Measurements from ENCODE around the gene ZFX. TPM values are rescaled to one million over a fixed set of nuclear protein-coding genes. Genes with fewer than 3 reads are reported as not detected.

The ZFX gene
- total and polyA plus RNA-seq, 7 donors = 3.8 to 72.3 (median 55.4) TPM

DNA sequence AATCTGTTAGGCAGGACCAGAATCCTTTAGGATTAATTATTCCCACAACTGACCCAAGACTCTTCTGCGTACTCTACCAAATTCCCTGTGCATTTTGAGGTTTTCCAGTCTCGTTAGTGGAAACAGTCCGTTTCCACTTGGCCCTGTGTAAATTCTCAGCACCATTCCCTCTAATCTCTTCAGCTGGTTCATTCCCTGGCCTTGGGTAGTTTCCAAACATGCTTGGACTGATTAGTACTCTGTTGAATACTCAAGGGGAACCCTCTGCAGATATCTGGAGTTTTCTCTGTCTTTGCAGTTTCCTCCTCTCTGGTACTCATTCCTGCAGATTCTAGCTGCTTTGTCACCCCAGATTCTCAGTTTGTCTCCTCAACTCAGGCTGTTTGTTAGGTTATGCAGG lies 80.4 kb downstream of the ZFX start:
- no peak overlapping the region for H3K27ac ChIP-seq
- H3K27me3 ChIP-seq (ENCODE audit: insufficient read depth in 3 of 3, low read length in 2 of 3) = no peaks in the 10 kb centered on the region
- H3K9me3 ChIP-seq = no peaks in the 10 kb centered on the region
- 27 to 44% (median 39%) methylated on average over 3 of the region's 3 CpGs for WGBS, 3 donors
- no peak overlapping the region for H3K4me3 ChIP-seq
- H3K4me1 ChIP-seq = no peaks in the 10 kb centered on the region
- no peaks in the 10 kb centered on the region for H3K36me3 ChIP-seq (ENCODE audit: insufficient read depth in 1 of 2, low read depth in 1 of 2)
- ATAC-seq = no peak
- intact Hi-C loops (cut with DNase I) = no loop called here
- DNase-seq = no peak
- TF ChIP-seq, protein P1, sequence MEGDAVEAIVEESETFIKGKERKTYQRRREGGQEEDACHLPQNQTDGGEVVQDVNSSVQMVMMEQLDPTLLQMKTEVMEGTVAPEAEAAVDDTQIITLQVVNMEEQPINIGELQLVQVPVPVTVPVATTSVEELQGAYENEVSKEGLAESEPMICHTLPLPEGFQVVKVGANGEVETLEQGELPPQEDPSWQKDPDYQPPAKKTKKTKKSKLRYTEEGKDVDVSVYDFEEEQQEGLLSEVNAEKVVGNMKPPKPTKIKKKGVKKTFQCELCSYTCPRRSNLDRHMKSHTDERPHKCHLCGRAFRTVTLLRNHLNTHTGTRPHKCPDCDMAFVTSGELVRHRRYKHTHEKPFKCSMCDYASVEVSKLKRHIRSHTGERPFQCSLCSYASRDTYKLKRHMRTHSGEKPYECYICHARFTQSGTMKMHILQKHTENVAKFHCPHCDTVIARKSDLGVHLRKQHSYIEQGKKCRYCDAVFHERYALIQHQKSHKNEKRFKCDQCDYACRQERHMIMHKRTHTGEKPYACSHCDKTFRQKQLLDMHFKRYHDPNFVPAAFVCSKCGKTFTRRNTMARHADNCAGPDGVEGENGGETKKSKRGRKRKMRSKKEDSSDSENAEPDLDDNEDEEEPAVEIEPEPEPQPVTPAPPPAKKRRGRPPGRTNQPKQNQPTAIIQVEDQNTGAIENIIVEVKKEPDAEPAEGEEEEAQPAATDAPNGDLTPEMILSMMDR (IDR thresholded peaks at IDR 0.05) = no peak

DNA sequence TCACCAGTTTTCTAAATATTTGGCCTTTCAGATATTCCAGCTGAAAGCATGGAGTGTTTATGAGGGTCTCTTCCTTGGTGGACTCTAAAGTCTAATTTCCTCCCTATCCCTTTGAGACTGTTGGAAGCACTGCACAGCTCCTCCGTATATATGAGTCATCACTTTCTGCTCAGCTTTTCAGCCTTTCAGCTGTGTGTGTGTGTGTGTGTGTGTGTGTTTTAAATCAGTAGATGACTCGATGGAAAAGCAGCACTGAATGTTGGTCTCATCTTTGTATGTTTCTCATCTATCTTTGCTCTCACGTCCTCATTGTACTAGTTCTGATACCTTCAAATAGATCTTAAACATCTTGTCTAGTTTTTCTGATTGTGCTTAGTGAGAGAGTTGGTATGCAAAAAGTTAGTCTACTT lies 81.6 kb downstream of the ZFX start:
- Histone ChIP-seq H3K27me3 (ENCODE audit: insufficient read depth in 3 of 3, low read length in 2 of 3) (no peaks in the 10 kb centered on the region), H3K27ac (no peak overlapping the region), H3K4me3 (no peak overlapping the region), H3K36me3 (ENCODE audit: insufficient read depth in 1 of 2, low read depth in 1 of 2) (no peaks in the 10 kb centered on the region), H3K4me1 (no peaks in the 10 kb centered on the region), H3K9me3 (no peaks in the 10 kb centered on the region)
- TF ChIP-seq, protein P1 (IDR thresholded peaks at IDR 0.05) = no peak
- WGBS, 3 donors = 22 to 47% (median 25%) methylated on average over 3 of the region's 3 CpGs
- ATAC-seq (peak in 1 of 4 donors; percentile 30), DNase-seq (no peak)
- intact Hi-C loops (cut with DNase I) = no loop called here

DNA sequence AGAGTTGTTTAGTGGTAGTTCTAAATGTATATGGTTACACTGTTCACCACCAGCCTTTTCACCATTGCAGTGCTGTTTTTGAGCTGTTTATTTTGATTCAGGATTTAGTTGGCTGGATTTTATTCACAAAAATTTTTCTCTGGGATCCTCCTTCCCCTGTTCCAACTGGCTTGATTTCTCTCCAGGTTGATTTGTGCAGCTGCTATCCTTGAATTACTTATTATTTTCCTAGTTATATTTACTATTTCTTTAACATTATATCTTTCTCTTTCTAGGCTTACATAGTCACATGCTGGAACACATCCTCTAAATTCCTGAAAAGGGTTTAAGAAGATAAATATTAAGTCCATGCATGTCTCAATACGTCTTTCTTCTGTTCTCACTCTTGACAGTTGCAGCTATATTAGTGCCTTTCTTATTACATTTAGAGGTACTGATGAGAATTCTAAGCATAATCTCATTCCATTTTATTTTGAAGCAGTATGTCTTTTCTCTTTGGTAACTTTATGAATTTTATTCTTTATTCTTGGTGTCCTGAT lies 82.2 kb downstream of the ZFX start:
- WGBS, 3 donors = 39 to 57% (median 40%) methylated on average over 1 of the region's 1 CpG
- TF ChIP-seq, protein P1 (IDR thresholded peaks at IDR 0.05) = no peak
- Histone ChIP-seq H3K4me1 (no peaks in the 10 kb centered on the region), H3K27ac (no peak overlapping the region), H3K27me3 (ENCODE audit: insufficient read depth in 3 of 3, low read length in 2 of 3) (no peaks in the 10 kb centered on the region), H3K9me3 (no peaks in the 10 kb centered on the region), H3K4me3 (no peak overlapping the region), H3K36me3 (ENCODE audit: insufficient read depth in 1 of 2, low read depth in 1 of 2) (no peaks in the 10 kb centered on the region)
- ATAC-seq = no peak
- intact Hi-C loops (cut with DNase I) = no loop called here
- no peak for DNase-seq

DNA sequence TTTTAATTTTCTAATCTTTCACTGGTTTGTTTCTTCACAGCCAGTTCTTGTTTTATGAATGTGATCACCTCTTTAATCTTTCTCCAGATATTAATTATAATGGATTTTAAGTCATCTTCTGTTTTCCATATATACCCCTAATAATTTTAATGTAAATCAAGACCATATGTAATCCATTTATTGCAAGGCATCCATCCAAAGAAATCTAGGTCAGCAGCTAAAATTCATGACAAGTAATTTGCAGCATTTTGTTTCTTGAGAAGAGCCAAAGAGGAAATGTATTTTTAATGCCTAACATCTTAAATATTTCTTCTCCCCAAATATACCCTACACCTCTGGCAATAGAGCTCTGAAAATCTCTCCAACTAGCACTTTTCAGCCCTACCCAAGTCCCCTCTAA lies 83.3 kb downstream of the ZFX start:
- Histone ChIP-seq H3K9me3 (no peaks in the 10 kb centered on the region), H3K27me3 (ENCODE audit: insufficient read depth in 3 of 3, low read length in 2 of 3) (no peaks in the 10 kb centered on the region), H3K36me3 (ENCODE audit: insufficient read depth in 1 of 2, low read depth in 1 of 2) (no peaks in the 10 kb centered on the region), H3K4me1 (no peaks in the 10 kb centered on the region), H3K4me3 (no peak overlapping the region), H3K27ac (no peak overlapping the region)
- no peak for DNase-seq
- TF ChIP-seq, protein P1 (IDR thresholded peaks at IDR 0.05) = no peak
- no peak for ATAC-seq
- intact Hi-C loops (cut with DNase I) = no loop called here

DNA sequence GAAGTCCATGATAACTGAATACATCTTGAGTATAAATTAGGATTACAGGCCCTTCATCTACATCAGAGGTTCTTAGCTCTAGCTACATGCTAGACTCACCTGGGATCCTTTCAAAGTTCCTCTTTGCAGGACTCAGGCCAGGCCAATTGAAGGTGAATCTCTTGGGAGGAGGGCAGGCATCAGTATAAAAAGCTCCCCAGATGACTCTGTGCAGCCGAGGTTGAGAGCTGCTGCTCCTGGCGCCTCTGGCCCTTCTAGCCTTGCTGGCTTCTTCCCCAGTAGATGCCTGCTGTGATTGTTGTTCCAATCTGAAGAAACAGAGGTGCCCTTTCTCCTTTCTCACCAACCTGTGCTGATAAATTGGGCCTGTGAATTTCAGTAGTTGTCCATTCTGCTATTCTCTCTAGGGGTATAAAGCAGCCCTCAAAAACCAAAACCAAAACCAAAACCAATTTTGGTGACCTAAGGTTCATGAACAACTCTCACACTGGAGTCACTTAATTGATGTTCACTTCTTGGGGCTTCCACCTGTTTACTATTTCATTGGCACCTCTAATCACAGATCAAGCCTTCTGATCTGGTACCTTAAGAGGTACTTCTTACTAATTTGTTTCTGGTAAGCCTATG lies 85.7 kb downstream of the ZFX start:
- Histone ChIP-seq H3K9me3 (no peaks in the 10 kb centered on the region), H3K27ac (no peak overlapping the region), H3K4me1 (no peaks in the 10 kb centered on the region), H3K27me3 (ENCODE audit: insufficient read depth in 3 of 3, low read length in 2 of 3) (no peaks in the 10 kb centered on the region), H3K36me3 (ENCODE audit: insufficient read depth in 1 of 2, low read depth in 1 of 2) (no peaks in the 10 kb centered on the region), H3K4me3 (no peak overlapping the region)
- intact Hi-C loops (cut with DNase I) = no loop called here
- no peak for ATAC-seq
- no peak for DNase-seq
- TF ChIP-seq, protein P1 (IDR thresholded peaks at IDR 0.05) = no peak
- WGBS, 3 donors = 81 to 85% (median 82%) methylated on average over 2 of the region's 2 CpGs

Measured in psoas muscle (tissue), 8 donors.